Measurements from ENCODE around the gene GMDS. TPM values are rescaled to one million over a fixed set of nuclear protein-coding genes. Genes with fewer than 3 reads are reported as not detected.

The GMDS gene
- total and polyA plus RNA-seq, 2 donors (not counting 3 experiments of a cell fraction or from before 2014, with no cell fraction given): 9.8 to 23.5 TPM

DNA sequence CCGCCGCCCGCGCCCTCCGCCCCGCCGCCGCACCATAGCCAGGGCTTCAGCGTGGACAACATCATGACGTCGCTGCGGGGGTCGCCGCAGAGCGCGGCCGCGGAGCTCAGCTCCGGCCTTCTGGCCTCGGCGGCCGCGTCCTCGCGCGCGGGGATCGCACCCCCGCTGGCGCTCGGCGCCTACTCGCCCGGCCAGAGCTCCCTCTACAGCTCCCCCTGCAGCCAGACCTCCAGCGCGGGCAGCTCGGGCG lies 634.2 kb downstream of the GMDS start:
- POLR2A ChIA-PET: no interaction called here

More for the DNA sequence above, 634.2 kb downstream of the GMDS start:
- Histone ChIP-seq H3K36me3 (ENCODE audit: control insufficient read depth in 2 of 2, extremely low read depth in 1 of 2, insufficient read depth in 2 of 2, low read length in 2 of 2) (no peaks in the 10 kb centered on the region), H3K27ac (ENCODE audit: insufficient read depth, low read depth, low read length) (peak overlapping the region; percentile 70), H2AFZ (ENCODE audit: low read depth, low read length) (no peak overlapping the region), H3K27me3 (ENCODE audit: control insufficient read depth in 2 of 2, insufficient read depth in 2 of 2, low read length in 2 of 2) (peaks cover 8 to 12% of the 10 kb centered on the region in 2 experiments), H3K4me2 (ENCODE audit: insufficient read depth, low read length) (no peak overlapping the region), H3K9me3 (replicated peaks; ENCODE audit: control insufficient read depth, insufficient read depth, low read length) (no peaks in the 10 kb centered on the region), H4K20me1 (replicated peaks; ENCODE audit: control insufficient read depth, extremely low read depth, insufficient read depth, low read length) (peaks cover 4% of the 10 kb centered on the region), H3K79me2 (ENCODE audit: control insufficient read depth, insufficient read depth, low read length) (peaks cover 51% of the 10 kb centered on the region), H3K4me3 (replicated peaks in 1 of 3; ENCODE audit: insufficient read depth in 1 of 3, low read depth in 1 of 3, low read length in 3 of 3) (peak overlapping the region; percentile 69 to 89 (median 87)), H3K4me1 (ENCODE audit: control insufficient read depth, extremely low read depth, insufficient read depth, low read length) (peaks cover 10% of the 10 kb centered on the region), H3K9ac (replicated peaks; ENCODE audit: extremely low read depth, insufficient read depth, low read length) (peak overlapping the region; percentile 79), H3K9me1 (replicated peaks; ENCODE audit: control insufficient read depth, extremely low read depth, insufficient read depth, low read length) (no peaks in the 10 kb centered on the region)
- CTCF ChIA-PET: interaction anchor here (0.9 to 3.5 kb wide), 17 partner anchors 9 to 1023 kb away, joined by 3 to 49 read pairs (median 4); no protein-coding TSS in a partner anchor
- BruUV-seq (replicated peaks): no TSS peak
- DNase-seq (ENCODE audit: low read depth, low spot score) (peak; percentile 19), FAIRE-seq (no peak)
- TF ChIP-seq POLR2AphosphoS5 (IDR thresholded peaks at IDR 0.05; ENCODE audit: insufficient read depth, low read depth, low read length) (peak; percentile 49), MYC (IDR thresholded peaks at IDR 0.05; ENCODE audit: low read depth, low read length) (no peak)
- TF ChIP-seq, protein P1, sequence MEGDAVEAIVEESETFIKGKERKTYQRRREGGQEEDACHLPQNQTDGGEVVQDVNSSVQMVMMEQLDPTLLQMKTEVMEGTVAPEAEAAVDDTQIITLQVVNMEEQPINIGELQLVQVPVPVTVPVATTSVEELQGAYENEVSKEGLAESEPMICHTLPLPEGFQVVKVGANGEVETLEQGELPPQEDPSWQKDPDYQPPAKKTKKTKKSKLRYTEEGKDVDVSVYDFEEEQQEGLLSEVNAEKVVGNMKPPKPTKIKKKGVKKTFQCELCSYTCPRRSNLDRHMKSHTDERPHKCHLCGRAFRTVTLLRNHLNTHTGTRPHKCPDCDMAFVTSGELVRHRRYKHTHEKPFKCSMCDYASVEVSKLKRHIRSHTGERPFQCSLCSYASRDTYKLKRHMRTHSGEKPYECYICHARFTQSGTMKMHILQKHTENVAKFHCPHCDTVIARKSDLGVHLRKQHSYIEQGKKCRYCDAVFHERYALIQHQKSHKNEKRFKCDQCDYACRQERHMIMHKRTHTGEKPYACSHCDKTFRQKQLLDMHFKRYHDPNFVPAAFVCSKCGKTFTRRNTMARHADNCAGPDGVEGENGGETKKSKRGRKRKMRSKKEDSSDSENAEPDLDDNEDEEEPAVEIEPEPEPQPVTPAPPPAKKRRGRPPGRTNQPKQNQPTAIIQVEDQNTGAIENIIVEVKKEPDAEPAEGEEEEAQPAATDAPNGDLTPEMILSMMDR (IDR thresholded peaks at IDR 0.05; ENCODE audit: extremely low read depth in 1 of 2, insufficient read depth in 1 of 2, low read depth in 1 of 2, low read length in 2 of 2): peak; percentile 10 to 45
- intact Hi-C loops (cut with micrococcal nuclease): loop anchor here (2.0 to 10.0 kb wide), 5 partner anchors 634 to 1454 kb away; partner anchors contain the start of genes GMDS, RIPK1 and WRNIP1
- dilution Hi-C loops (cut with MboI; ENCODE audit: extremely low pct_ligation_motif_present, low sequenced_read_pairs): loop anchor here (25.0 kb wide), 1 partner anchor 501 kb away; no protein-coding TSS in a partner anchor

Data from endothelial cell of umbilical vein (primary cell).